HL-60 (cell line): Measurements from ENCODE around the gene ADD3.

Experiments
- DNase-seq, 2 experiments: peaks; one replicate each; pipeline ENCODE4 v3.0.0-alpha.2; 2010 to 2020; ENCODE audit warnings: low read depth in 1 of 2, low spot score in 1 of 2
- H3K27ac ChIP-seq: fragments of 250-450 bp; sonication (Bioruptor Pico); replicated peaks from 2 replicates; pipeline ENCODE4 v1.5.1; 2020; ENCODE audit warnings: mild to moderate bottlenecking, moderate library complexity
- H3K27me3 ChIP-seq: fragments of 250-450 bp; sonication (Bioruptor Pico); 2 replicates; pipeline ENCODE4 v1.5.1; 2021; ENCODE audit warnings: mild to moderate bottlenecking, moderate library complexity; ENCODE audit not compliant: insufficient read depth, poor library complexity, severe bottlenecking
- H3K4me3 ChIP-seq: replicated peaks from 2 replicates; pipeline ENCODE4 v1.5.1; 2011; ENCODE audit warnings: mild to moderate bottlenecking, control low read depth, low read length; ENCODE audit not compliant: insufficient read depth
- GABPA ChIP-seq: IDR thresholded peaks from 2 replicates; pipeline ENCODE4 v1.6.1; 2012; ENCODE audit warnings: low read depth
- POLR2AphosphoS5 ChIP-seq: IDR thresholded peaks from 2 replicates; pipeline ENCODE4 v1.6.1; 2012; ENCODE audit warnings: low read depth
- SPI1 ChIP-seq: IDR thresholded peaks from 2 replicates; pipeline ENCODE4 v1.6.1; 2012; ENCODE audit warnings: low read depth, mild to moderate bottlenecking, borderline replicate concordance
- TF ChIP-seq, protein P1 (sequence below): IDR thresholded peaks from one replicate; pipeline ENCODE4 v1.5.1; 2011; ENCODE audit warnings: low read length, control low read depth, inconsistent platforms; ENCODE audit not compliant: insufficient read depth
- TF ChIP-seq, protein P2 (sequence below): IDR thresholded peaks from 2 replicates; pipeline ENCODE4 v1.6.1; 2012; ENCODE audit warnings: low read depth; ENCODE audit not compliant: insufficient replicate concordance

The ADD3 gene

DNA sequence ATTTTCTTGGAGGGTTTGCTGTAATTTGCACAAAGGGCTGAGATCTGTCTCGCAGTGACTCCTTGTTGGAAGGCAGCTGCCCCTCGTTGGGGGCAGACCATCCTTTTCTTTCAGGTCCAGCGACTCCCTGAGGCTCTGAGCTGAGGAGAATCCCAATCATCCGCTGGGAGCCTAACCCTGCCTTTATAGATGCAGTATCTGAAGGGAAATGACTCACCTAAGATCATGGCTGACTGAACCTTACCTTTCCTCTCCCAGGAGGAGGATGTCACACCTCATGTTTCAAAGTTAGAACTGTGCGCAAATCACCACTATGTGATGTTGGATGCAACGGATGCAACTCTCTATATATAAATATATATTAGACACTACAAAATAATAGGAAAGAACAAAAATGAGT is 163.2 kb downstream of the ADD3 start:
- Histone ChIP-seq H3K27ac (no peak overlapping the region), H3K27me3 (no peaks in the 10 kb centered on the region), H3K4me3 (no peak overlapping the region)
- TF ChIP-seq SPI1 (no peak), POLR2AphosphoS5 (no peak), GABPA (no peak)
- TF ChIP-seq, protein P1, sequence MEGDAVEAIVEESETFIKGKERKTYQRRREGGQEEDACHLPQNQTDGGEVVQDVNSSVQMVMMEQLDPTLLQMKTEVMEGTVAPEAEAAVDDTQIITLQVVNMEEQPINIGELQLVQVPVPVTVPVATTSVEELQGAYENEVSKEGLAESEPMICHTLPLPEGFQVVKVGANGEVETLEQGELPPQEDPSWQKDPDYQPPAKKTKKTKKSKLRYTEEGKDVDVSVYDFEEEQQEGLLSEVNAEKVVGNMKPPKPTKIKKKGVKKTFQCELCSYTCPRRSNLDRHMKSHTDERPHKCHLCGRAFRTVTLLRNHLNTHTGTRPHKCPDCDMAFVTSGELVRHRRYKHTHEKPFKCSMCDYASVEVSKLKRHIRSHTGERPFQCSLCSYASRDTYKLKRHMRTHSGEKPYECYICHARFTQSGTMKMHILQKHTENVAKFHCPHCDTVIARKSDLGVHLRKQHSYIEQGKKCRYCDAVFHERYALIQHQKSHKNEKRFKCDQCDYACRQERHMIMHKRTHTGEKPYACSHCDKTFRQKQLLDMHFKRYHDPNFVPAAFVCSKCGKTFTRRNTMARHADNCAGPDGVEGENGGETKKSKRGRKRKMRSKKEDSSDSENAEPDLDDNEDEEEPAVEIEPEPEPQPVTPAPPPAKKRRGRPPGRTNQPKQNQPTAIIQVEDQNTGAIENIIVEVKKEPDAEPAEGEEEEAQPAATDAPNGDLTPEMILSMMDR = no peak
- TF ChIP-seq, protein P2, sequence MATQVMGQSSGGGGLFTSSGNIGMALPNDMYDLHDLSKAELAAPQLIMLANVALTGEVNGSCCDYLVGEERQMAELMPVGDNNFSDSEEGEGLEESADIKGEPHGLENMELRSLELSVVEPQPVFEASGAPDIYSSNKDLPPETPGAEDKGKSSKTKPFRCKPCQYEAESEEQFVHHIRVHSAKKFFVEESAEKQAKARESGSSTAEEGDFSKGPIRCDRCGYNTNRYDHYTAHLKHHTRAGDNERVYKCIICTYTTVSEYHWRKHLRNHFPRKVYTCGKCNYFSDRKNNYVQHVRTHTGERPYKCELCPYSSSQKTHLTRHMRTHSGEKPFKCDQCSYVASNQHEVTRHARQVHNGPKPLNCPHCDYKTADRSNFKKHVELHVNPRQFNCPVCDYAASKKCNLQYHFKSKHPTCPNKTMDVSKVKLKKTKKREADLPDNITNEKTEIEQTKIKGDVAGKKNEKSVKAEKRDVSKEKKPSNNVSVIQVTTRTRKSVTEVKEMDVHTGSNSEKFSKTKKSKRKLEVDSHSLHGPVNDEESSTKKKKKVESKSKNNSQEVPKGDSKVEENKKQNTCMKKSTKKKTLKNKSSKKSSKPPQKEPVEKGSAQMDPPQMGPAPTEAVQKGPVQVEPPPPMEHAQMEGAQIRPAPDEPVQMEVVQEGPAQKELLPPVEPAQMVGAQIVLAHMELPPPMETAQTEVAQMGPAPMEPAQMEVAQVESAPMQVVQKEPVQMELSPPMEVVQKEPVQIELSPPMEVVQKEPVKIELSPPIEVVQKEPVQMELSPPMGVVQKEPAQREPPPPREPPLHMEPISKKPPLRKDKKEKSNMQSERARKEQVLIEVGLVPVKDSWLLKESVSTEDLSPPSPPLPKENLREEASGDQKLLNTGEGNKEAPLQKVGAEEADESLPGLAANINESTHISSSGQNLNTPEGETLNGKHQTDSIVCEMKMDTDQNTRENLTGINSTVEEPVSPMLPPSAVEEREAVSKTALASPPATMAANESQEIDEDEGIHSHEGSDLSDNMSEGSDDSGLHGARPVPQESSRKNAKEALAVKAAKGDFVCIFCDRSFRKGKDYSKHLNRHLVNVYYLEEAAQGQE = no peak
- DNase-seq = no peak

DNA sequence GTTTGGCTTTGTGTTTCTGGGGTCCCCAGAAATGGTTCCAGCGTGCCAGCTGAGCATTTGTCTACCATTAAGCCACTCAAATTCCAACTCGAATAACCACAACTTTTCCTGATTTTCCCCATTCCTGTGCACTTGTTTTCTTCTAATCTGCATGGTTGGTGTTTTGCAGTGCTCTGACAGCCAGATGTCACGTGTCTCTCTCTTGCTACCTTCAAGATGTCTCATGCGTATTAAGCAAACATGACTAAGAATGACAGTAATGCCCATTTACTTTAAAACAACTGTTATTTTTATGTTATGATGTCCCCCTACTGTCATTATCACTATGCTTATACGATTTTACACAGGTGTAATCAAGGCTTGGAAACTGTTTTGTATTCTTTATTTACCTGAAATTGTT is 164.4 kb downstream of the ADD3 start:
- TF ChIP-seq SPI1 (no peak), POLR2AphosphoS5 (no peak), GABPA (no peak)
- TF ChIP-seq, protein P2 = no peak
- TF ChIP-seq, protein P1 = no peak
- DNase-seq = no peak
- H3K27ac ChIP-seq = no peak overlapping the region
- no peak overlapping the region for H3K4me3 ChIP-seq
- H3K27me3 ChIP-seq = no peaks in the 10 kb centered on the region

DNA sequence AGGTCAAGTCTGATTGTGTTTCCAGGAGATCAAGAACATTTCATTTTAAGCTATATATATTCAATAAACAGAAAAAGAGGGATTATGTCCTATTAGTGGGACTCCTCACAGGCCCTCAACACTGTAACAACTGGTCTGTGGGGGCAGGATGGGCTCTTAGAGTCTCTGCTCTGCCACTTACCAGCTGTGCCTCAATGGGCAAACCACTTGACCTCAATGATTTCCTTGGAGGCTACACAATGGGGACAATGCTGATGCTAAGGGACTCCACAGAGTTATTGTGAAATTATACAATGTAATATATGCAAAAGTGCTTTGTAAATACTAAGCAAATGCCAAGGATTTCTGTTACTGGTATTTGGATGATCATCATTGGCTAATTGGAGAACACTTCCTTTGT is 166.4 kb downstream of the ADD3 start:
- Histone ChIP-seq H3K27me3 (no peaks in the 10 kb centered on the region), H3K4me3 (no peak overlapping the region), H3K27ac (no peak overlapping the region)
- DNase-seq = no peak
- TF ChIP-seq SPI1 = no peak
- TF ChIP-seq POLR2AphosphoS5 = no peak
- TF ChIP-seq, protein P1 = no peak

DNA sequence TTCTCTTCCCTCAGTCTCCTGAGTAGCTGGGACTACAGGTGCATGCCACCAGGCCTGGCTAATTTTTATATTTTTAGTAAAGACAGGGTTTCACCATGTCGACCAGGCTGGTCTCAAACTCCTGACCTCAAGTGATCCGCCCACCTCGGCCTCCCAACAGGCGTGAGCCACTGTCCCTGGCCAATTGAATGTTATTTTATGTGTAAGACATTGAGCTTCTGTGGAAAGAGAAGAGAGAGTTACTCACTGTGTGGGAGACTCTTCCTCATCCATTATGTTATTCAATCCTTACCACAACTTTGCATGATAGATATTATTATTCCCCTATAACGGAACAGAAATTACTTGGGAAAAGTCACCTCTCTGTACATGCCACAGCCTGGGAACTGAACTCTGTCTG is 167.0 kb downstream of the ADD3 start:
- Histone ChIP-seq H3K4me3 (no peak overlapping the region), H3K27ac (no peak overlapping the region), H3K27me3 (no peaks in the 10 kb centered on the region)
- no peak for DNase-seq
- TF ChIP-seq POLR2AphosphoS5 (no peak), SPI1 (no peak), GABPA (no peak)
- TF ChIP-seq, protein P2 = no peak
- TF ChIP-seq, protein P1 = no peak
